Mesenchymal stem cell (in vitro differentiated cells and primary cell): Measurements from ENCODE around the gene PAX1.

Source experiments
- DNase-seq: peaks from one replicate; pipeline ENCODE4 v3.0.0-alpha.2; 2013
- H2AFZ ChIP-seq: one replicate; pipeline ENCODE4 v1.6.1; 2013; ENCODE audit warnings: low read depth, mild to moderate bottlenecking, control low read depth, inconsistent platforms, low read length, moderate library complexity
- H2AK5ac ChIP-seq: 2 replicates; pipeline ENCODE4 v1.6.1; 2013; ENCODE audit warnings: low read length, moderate library complexity, mild to moderate bottlenecking, inconsistent platforms; ENCODE audit not compliant: severe bottlenecking
- H2BK120ac ChIP-seq: one replicate; pipeline ENCODE4 v1.6.1; 2013; ENCODE audit warnings: low read depth, mild to moderate bottlenecking, inconsistent platforms, low read length, moderate library complexity
- H2BK12ac ChIP-seq, 2 experiments: one replicate each; pipeline ENCODE4 v1.6.1; 2013; ENCODE audit warnings: inconsistent platforms in 2 of 2, low read length in 2 of 2, mild to moderate bottlenecking in 2 of 2, moderate library complexity in 2 of 2, control low read depth in 1 of 2
- H2BK15ac ChIP-seq: one replicate; pipeline ENCODE4 v1.6.1; 2013; ENCODE audit warnings: mild to moderate bottlenecking, low read depth, inconsistent platforms; ENCODE audit not compliant: poor library complexity, severe bottlenecking
- H2BK5ac ChIP-seq: 2 replicates; pipeline ENCODE4 v1.6.1; 2013; ENCODE audit warnings: low read depth, mild to moderate bottlenecking, low read length, control low read depth, inconsistent platforms; ENCODE audit not compliant: poor library complexity, severe bottlenecking
- H3K14ac ChIP-seq, 2 experiments: one replicate each; pipeline ENCODE4 v1.6.1; 2013; ENCODE audit warnings: inconsistent platforms in 2 of 2, low read length in 2 of 2, control low read depth in 1 of 2, mild to moderate bottlenecking in 1 of 2, moderate library complexity in 1 of 2
- H3K18ac ChIP-seq, 2 experiments: one replicate each; pipeline ENCODE4 v1.6.1; 2013; ENCODE audit warnings: inconsistent platforms in 2 of 2, low read length in 2 of 2, control low read depth in 1 of 2, low read depth in 1 of 2, mild to moderate bottlenecking in 1 of 2
- H3K23ac ChIP-seq, 2 experiments: one replicate each; pipeline ENCODE4 v1.6.1; 2013; ENCODE audit warnings: inconsistent platforms in 2 of 2, low read length in 2 of 2, mild to moderate bottlenecking in 2 of 2, moderate library complexity in 2 of 2, control low read depth in 1 of 2
- H3K27ac ChIP-seq: 2 replicates; pipeline ENCODE4 v1.5.1; 2013; ENCODE audit warnings: mild to moderate bottlenecking, moderate library complexity, low read length, control low read depth, inconsistent platforms; ENCODE audit not compliant: poor library complexity, severe bottlenecking
- H3K27me3 ChIP-seq, 2 experiments: 2 replicates each; pipeline versions ENCODE4 v1.6.1 to v1.7.0; 2013; ENCODE audit warnings: low read length in 2 of 2, mild to moderate bottlenecking in 2 of 2, moderate library complexity in 2 of 2, control low read depth in 1 of 2, inconsistent platforms in 1 of 2; ENCODE audit not compliant: control insufficient read depth in 1 of 2, insufficient read depth in 1 of 2
- H3K36me3 ChIP-seq, 2 experiments: 2 replicates each; pipeline versions ENCODE4 v1.6.1 to v1.7.0; 2013; ENCODE audit warnings: low read length in 2 of 2, control low read depth in 1 of 2, inconsistent platforms in 1 of 2, low read depth in 1 of 2, mild to moderate bottlenecking in 1 of 2; ENCODE audit not compliant: insufficient read depth in 2 of 2, control insufficient read depth in 1 of 2
- H3K4ac ChIP-seq, 2 experiments: one replicate each; pipeline ENCODE4 v1.6.1; 2013; ENCODE audit warnings: inconsistent platforms in 2 of 2, low read length in 2 of 2, mild to moderate bottlenecking in 2 of 2, moderate library complexity in 2 of 2, control low read depth in 1 of 2, low read depth in 1 of 2
- H3K4me1 ChIP-seq: 2 replicates; pipeline ENCODE4 v1.6.1; 2013; ENCODE audit warnings: low read depth, low read length, control low read depth; ENCODE audit not compliant: control insufficient read depth, insufficient read depth
- H3K4me2 ChIP-seq: 2 replicates; pipeline ENCODE4 v1.6.1; 2013; ENCODE audit warnings: low read length, mild to moderate bottlenecking, inconsistent platforms; ENCODE audit not compliant: poor library complexity, severe bottlenecking
- H3K4me3 ChIP-seq, 2 experiments: 2 replicates each; pipeline versions ENCODE4 v1.5.1 to v1.7.0; 2013; ENCODE audit warnings: low read length in 2 of 2, mild to moderate bottlenecking in 2 of 2, control low read depth in 1 of 2, low read depth in 1 of 2; ENCODE audit not compliant: insufficient read depth in 1 of 2
- H3K79me1 ChIP-seq: replicated peaks from 2 replicates; pipeline ENCODE4 v1.6.1; 2013; ENCODE audit warnings: mild to moderate bottlenecking, control low read depth, low read length, inconsistent platforms; ENCODE audit not compliant: poor library complexity, severe bottlenecking
- H3K9ac ChIP-seq: 2 replicates; pipeline ENCODE4 v1.7.0; 2013; ENCODE audit warnings: mild to moderate bottlenecking, low read length, moderate library complexity
- H3K9me3 ChIP-seq: 2 replicates; pipeline ENCODE4 v1.7.0; 2013; ENCODE audit warnings: mild to moderate bottlenecking, low read length; ENCODE audit not compliant: control insufficient read depth
- H4K8ac ChIP-seq: one replicate; pipeline ENCODE4 v1.6.1; 2013; ENCODE audit warnings: inconsistent platforms, mild to moderate bottlenecking, low read length, moderate library complexity
- H4K91ac ChIP-seq: one replicate; pipeline ENCODE4 v1.6.1; 2013; ENCODE audit warnings: mild to moderate bottlenecking, low read length, inconsistent platforms
- WGBS: methylation state at CpG from one replicate; pipeline ENCODE4 v1.1.7; 2013; ENCODE audit warnings: mixed read lengths; 5-methylcytosine and 5-hydroxymethylcytosine counted together

PAX1 gene

GRCh38 chr20:21699216-21699508 lies 6.3 kb upstream of the PAX1 start:
- Histone ChIP-seq H3K36me3 (no peaks in the 10 kb centered on the region), H3K79me1 (no peaks in the 10 kb centered on the region), H3K9ac (no peak overlapping the region), H3K4me3 (no peak overlapping the region), H2AK5ac (no peak overlapping the region), H3K9me3 (no peaks in the 10 kb centered on the region), H4K91ac (no peak overlapping the region), H3K27me3 (peaks cover 58 to 87% of the 10 kb centered on the region in 2 experiments), H3K18ac (no peak overlapping the region), H2BK5ac (no peak overlapping the region), H4K8ac (no peak overlapping the region), H3K4me1 (no peaks in the 10 kb centered on the region), H2AFZ (no peak overlapping the region), H3K14ac (no peak overlapping the region), H2BK15ac (no peak overlapping the region), H3K27ac (no peak overlapping the region), H2BK120ac (no peak overlapping the region), H3K4ac (no peak overlapping the region), H2BK12ac (no peak overlapping the region), H3K4me2 (no peak overlapping the region), H3K23ac (no peak overlapping the region)
- DNase-seq = no peak
- 38% methylated on average over 8 of the region's 8 CpGs for WGBS

- no peak overlapping the region for H3K4me3 ChIP-seq
- H3K36me3 ChIP-seq = no peaks in the 10 kb centered on the region
- no peak overlapping the region for H2AK5ac ChIP-seq
- H3K14ac ChIP-seq = no peak overlapping the region
- H3K9me3 ChIP-seq = no peaks in the 10 kb centered on the region
- H4K91ac ChIP-seq = no peak overlapping the region
- H3K79me1 ChIP-seq = no peaks in the 10 kb centered on the region
- H3K4ac ChIP-seq = no peak overlapping the region
- H3K9ac ChIP-seq = no peak overlapping the region
- H2AFZ ChIP-seq = no peak overlapping the region
- H3K23ac ChIP-seq = no peak overlapping the region
- no peak overlapping the region for H2BK120ac ChIP-seq
- no peak for DNase-seq
- no peak overlapping the region for H2BK12ac ChIP-seq
- no peak overlapping the region for H4K8ac ChIP-seq
- H3K18ac ChIP-seq = no peak overlapping the region
- no peak overlapping the region for H3K27ac ChIP-seq
- H2BK5ac ChIP-seq = no peak overlapping the region
- H3K27me3 ChIP-seq = peaks cover 79 to 93% of the 10 kb centered on the region in 2 experiments
- H2BK15ac ChIP-seq = no peak overlapping the region
- 3% methylated on average over 31 of the region's 33 CpGs for WGBS
- no peak overlapping the region for H3K4me2 ChIP-seq
- peaks cover 4% of the 10 kb centered on the region for H3K4me1 ChIP-seq
These were observed 4.1 kb upstream of the PAX1 start for GRCh38 chr20:21701171-21701876.

GRCh38 chr20:21702016-21702415 lies 3.4 kb upstream of the PAX1 start:
- no peak overlapping the region for H3K4ac ChIP-seq
- no peak overlapping the region for H3K18ac ChIP-seq
- no peak overlapping the region for H3K9ac ChIP-seq
- H3K4me3 ChIP-seq = no peak overlapping the region
- no peak overlapping the region for H3K4me2 ChIP-seq
- H3K79me1 ChIP-seq = no peaks in the 10 kb centered on the region
- no peak overlapping the region for H2AFZ ChIP-seq
- H4K91ac ChIP-seq = no peak overlapping the region
- H2BK12ac ChIP-seq = no peak overlapping the region
- H3K9me3 ChIP-seq = no peaks in the 10 kb centered on the region
- peaks cover 86 to 93% of the 10 kb centered on the region in 2 experiments for H3K27me3 ChIP-seq
- no peak overlapping the region for H3K14ac ChIP-seq
- WGBS = 1% methylated on average over 14 of the region's 14 CpGs
- no peak overlapping the region for H4K8ac ChIP-seq
- peaks cover 5% of the 10 kb centered on the region for H3K4me1 ChIP-seq
- H2AK5ac ChIP-seq = no peak overlapping the region
- no peak overlapping the region for H2BK120ac ChIP-seq
- H3K27ac ChIP-seq = no peak overlapping the region
- H2BK15ac ChIP-seq = no peak overlapping the region
- no peak overlapping the region for H2BK5ac ChIP-seq
- no peak for DNase-seq
- H3K23ac ChIP-seq = no peak overlapping the region
- H3K36me3 ChIP-seq = no peaks in the 10 kb centered on the region

- Histone ChIP-seq H2AFZ (no peak overlapping the region), H3K79me1 (no peaks in the 10 kb centered on the region), H3K9me3 (no peaks in the 10 kb centered on the region), H2BK12ac (no peak overlapping the region), H3K9ac (no peak overlapping the region), H2BK120ac (no peak overlapping the region), H2BK15ac (no peak overlapping the region), H3K14ac (no peak overlapping the region), H3K27ac (no peak overlapping the region), H3K4me2 (no peak overlapping the region), H4K91ac (no peak overlapping the region), H3K23ac (no peak overlapping the region), H4K8ac (no peak overlapping the region), H3K18ac (no peak overlapping the region), H2AK5ac (no peak overlapping the region), H2BK5ac (no peak overlapping the region), H3K27me3 (peaks cover 93 to 94% of the 10 kb centered on the region in 2 experiments), H3K4me1 (peaks cover 5% of the 10 kb centered on the region), H3K4ac (no peak overlapping the region), H3K36me3 (no peaks in the 10 kb centered on the region), H3K4me3 (peak overlapping the region in 1 of 2 experiments; percentile 70)
- DNase-seq = peak; percentile 11
- 1% methylated on average over 52 of the region's 54 CpGs for WGBS
These were observed 2.7 kb upstream of the PAX1 start for GRCh38 chr20:21702553-21703470.
